Endothelial cell of umbilical vein (primary cell): ENCODE measurements around the gene IFNB1.

Experiments
- CTCF ChIP-seq, 2 donors: IDR thresholded peaks; 1 replicate in 1 of 2; 2 replicates in 1 of 2; pipeline ENCODE4 v1.5.1; 2011; ENCODE audit warnings: low read length in 2 of 2, mild to moderate bottlenecking in 2 of 2, moderate library complexity in 2 of 2, control low read depth in 1 of 2, inconsistent platforms in 1 of 2, low read depth in 1 of 2; ENCODE audit not compliant: insufficient read depth in 1 of 2; ENCODE audit errors: extremely low read depth in 1 of 2
- MYC ChIP-seq: IDR thresholded peaks from one replicate; pipeline ENCODE4 v1.6.1; 2011; ENCODE audit warnings: mild to moderate bottlenecking, low read depth, low read length
- POLR2A ChIP-seq: IDR thresholded peaks from 2 replicates; pipeline ENCODE4 v1.6.1; 2012; ENCODE audit warnings: low read depth, mild to moderate bottlenecking, control low read depth, low read length
- POLR2AphosphoS5 ChIP-seq: IDR thresholded peaks from 2 replicates; pipeline ENCODE4 v1.6.1; 2012; ENCODE audit warnings: low read depth, mild to moderate bottlenecking, control low read depth, low read length, moderate library complexity; ENCODE audit not compliant: insufficient read depth

GRCh38 chr9:21119093-21119770 lies 41.5 kb upstream of the IFNB1 start:
- TF ChIP-seq CTCF (IDR thresholded peaks at IDR 0.05; ENCODE audit: extremely low read depth in 1 of 2, insufficient read depth in 1 of 2, low read depth in 1 of 2, low read length in 2 of 2): no peak
- no peak for TF ChIP-seq POLR2AphosphoS5
- no peak for TF ChIP-seq POLR2A
- TF ChIP-seq MYC: no peak
